Vagina (tissue), 2 donors: ENCODE measurements around the gene FYCO1.

Source experiments
- CTCF ChIP-seq, 3 experiments: fragments of 450-650 bp in 2 of 3; fragments of 200-600 bp in 1 of 3; sonication (generic) in 1 of 3; IDR thresholded peaks; one replicate each; pipeline ENCODE4 v1.5.1; 2017 to 2019; ENCODE audit warnings: antibody characterized with exemption in 3 of 3, mild to moderate bottlenecking in 2 of 3, moderate library complexity in 2 of 3
- POLR2A ChIP-seq, 2 donors: fragments of 450-650 bp; IDR thresholded peaks; one replicate each; pipeline ENCODE4 v1.6.1; 2017; ENCODE audit warnings: antibody characterized with exemption in 2 of 2, mild to moderate bottlenecking in 2 of 2, moderate library complexity in 2 of 2
- POLR2AphosphoS5 ChIP-seq, 2 donors: sonication (generic); formaldehyde crosslinking; IDR thresholded peaks; one replicate each; pipeline ENCODE4 v1.9.0; 2017; ENCODE audit warnings: antibody characterized with exemption in 2 of 2, mild to moderate bottlenecking in 2 of 2, low read depth in 1 of 2; ENCODE audit not compliant: insufficient read depth in 1 of 2

- TF ChIP-seq POLR2A (IDR thresholded peaks at IDR 0.05) (no peak), POLR2AphosphoS5 (IDR thresholded peaks at IDR 0.05; ENCODE audit: insufficient read depth in 1 of 2, low read depth in 1 of 2) (no peak), CTCF (IDR thresholded peaks at IDR 0.05) (no peak)
Measured at GRCh38 chr3:45954306-45954705, 41.3 kb downstream of the FYCO1 start.
